GM12878 (cell line): ENCODE results near the gene HEYL. TPM values are rescaled to one million over a fixed set of nuclear protein-coding genes. Genes with fewer than 3 reads are reported as not detected.

ENCODE experiments used
- ATAC-seq: fragments of 200-7000 bp; cut with Tn5 transposase; 3 replicates; pipeline ENCODE4 v1.9.1; 2020; ENCODE audit warnings: mild to moderate bottlenecking, moderate library complexity
- BruUV-seq: library from RNA; stranded (reverse); fragments of 400-500 nt; replicated peaks from 2 replicates; lab custom pipeline; 2021; lab: Mats Ljungman, UMichigan
- CTCF ChIA-PET: fragments of 300-600 bp; sonication (Branson Sonifier 250); formaldehyde crosslinking; extraction: SDS; loops from one replicate; lab custom pipeline; 2021; ENCODE audit warnings: inconsistent platforms; lab: Yijun Ruan, JAX
- POLR2A ChIA-PET: fragments of 350-600 bp; formaldehyde crosslinking; extraction: SDS; loops from one replicate; lab custom pipeline; 2021; ENCODE audit warnings: inconsistent platforms; lab: Charles Lee
- RAD21 ChIA-PET: fragments of 300-600 bp; sonication (Branson Sonifier 250); formaldehyde crosslinking; loops from one replicate; lab custom pipeline; 2023; ENCODE audit warnings: antibody characterized with exemption; ENCODE audit not compliant: unreplicated experiment; lab: Charles Lee
- SMC1A ChIA-PET: fragments of 300-600 bp; sonication (Branson Sonifier 250); formaldehyde crosslinking; loops from one replicate; lab custom pipeline; 2023; ENCODE audit not compliant: unreplicated experiment, uncharacterized antibody; lab: Charles Lee
- DNase-seq: peaks from one replicate; pipeline ENCODE4 v3.0.0-alpha.2; 2011; ENCODE audit warnings: low read depth, low spot score
- FAIRE-seq: peaks from 3 replicates; lab custom pipeline; 2011; peaks lifted over from hg19 to GRCh38; lab: Jason Lieb, UNC
- H2AFZ ChIP-seq: 2 replicates; pipeline ENCODE4 v1.6.0; 2011; ENCODE audit warnings: low read depth, low read length, control low read depth; ENCODE audit not compliant: control insufficient read depth
- H3K27ac ChIP-seq: 2 replicates; pipeline ENCODE4 v1.5.1; 2011; ENCODE audit warnings: control low read depth; ENCODE audit not compliant: control insufficient read depth, insufficient read depth
- H3K27me3 ChIP-seq, 2 experiments: replicated peaks in 1 of 2; 2 replicates each; pipeline versions ENCODE4 v1.6.0 to v1.6.1; 2011; ENCODE audit warnings: low read length in 1 of 2; ENCODE audit not compliant: control insufficient read depth in 2 of 2, insufficient read depth in 2 of 2
- H3K36me3 ChIP-seq, 2 experiments: 2 replicates each; pipeline ENCODE4 v1.5.1; 2011; ENCODE audit warnings: low read length in 1 of 2; ENCODE audit not compliant: control insufficient read depth in 2 of 2, insufficient read depth in 2 of 2
- H3K4me1 ChIP-seq: 2 replicates; pipeline ENCODE4 v1.6.1; 2011; ENCODE audit warnings: mild to moderate bottlenecking, low read length, moderate library complexity, mixed read lengths; ENCODE audit not compliant: control insufficient read depth, insufficient read depth
- H3K4me2 ChIP-seq: 2 replicates; pipeline ENCODE4 v1.6.0; 2011; ENCODE audit warnings: control low read depth; ENCODE audit not compliant: control insufficient read depth, insufficient read depth
- H3K4me3 ChIP-seq: fragments of 200-600 bp; sonication (generic); 2 replicates; pipeline ENCODE4 v1.5.1; 2016
- H3K79me2 ChIP-seq: 2 replicates; pipeline ENCODE4 v1.6.0; 2011; ENCODE audit warnings: low read length; ENCODE audit not compliant: control insufficient read depth, insufficient read depth
- H3K9ac ChIP-seq: 2 replicates; pipeline ENCODE4 v1.8.0; 2011; ENCODE audit warnings: low read length, control low read depth, mixed read lengths; ENCODE audit not compliant: control insufficient read depth, insufficient read depth
- H3K9me3 ChIP-seq: replicated peaks from 3 replicates; pipeline ENCODE4 v1.5.1; 2011; ENCODE audit warnings: mild to moderate bottlenecking, low read length; ENCODE audit not compliant: control insufficient read depth, insufficient read depth
- H4K20me1 ChIP-seq: 2 replicates; pipeline ENCODE4 v1.6.0; 2011; ENCODE audit not compliant: control insufficient read depth, insufficient read depth
- WGBS: methylation state at CpG from one replicate; pipeline ENCODE4 v1.1.6; 2016; ENCODE audit warnings: low lambda C conversion rate; ENCODE audit not compliant: insufficient replicate concordance, insufficient coverage; ENCODE audit errors: missing lambda C conversion rate; 5-methylcytosine and 5-hydroxymethylcytosine counted together
- in situ Hi-C: fragments of 300-500 bp; cut with MboI; formaldehyde crosslinking; loops from 9 replicates; pipeline ENCODE4 v1.14.3; 2018; ENCODE audit warnings: mixed read lengths
- intact Hi-C: fragments of 100-400 bp; cut with micrococcal nuclease; formaldehyde crosslinking; loops from one replicate; pipeline ENCODE4 v1.14.2; 2022; ENCODE audit not compliant: unreplicated experiment
- polyA plus RNA-seq, 11 experiments: library from polyadenylated mRNA; depleted of rRNA in 4 of 11; unstranded in 6 of 11; stranded (reverse) in 5 of 11; fragments of >200 nt; fragmentation: Nextera tagmentation in 4 of 11; fragmentation: Illumina TruSeq in 1 of 11; extraction: Ambion mirVana in 4 of 11; extraction: Trizol in 1 of 11; gene quantifications; 1 replicate in 1 of 11; 2 replicates in 10 of 11; pipeline versions ENCODE4 v1.2.1 to v1.2.3, GENCODE V29; 2011 to 2016; ENCODE audit warnings: inconsistent platforms in 2 of 11, missing spikeins in 2 of 11, low read depth in 1 of 11
- total RNA-seq, 4 experiments: library from RNA; depleted of rRNA in 3 of 4; stranded (reverse); fragments of >200 nt in 3 of 4; fragmentation: Illumina TruSeq in 1 of 4; extraction: Trizol in 1 of 4; gene quantifications; 2 replicates each; pipeline versions ENCODE4 v1.2.1 to v1.2.3, GENCODE V29; 2013 to 2021
- TF ChIP-seq, protein P1 (sequence below): IDR thresholded peaks from 2 replicates; pipeline ENCODE4 v1.6.1; 2011; ENCODE audit warnings: mild to moderate bottlenecking, low read depth, low read length, moderate library complexity; ENCODE audit not compliant: insufficient replicate concordance
- TF ChIP-seq, protein P2 (sequence below): fragments of 450-650 bp; conservative IDR thresholded peaks from 2 replicates; pipeline ENCODE4 v1.6.1; 2017; ENCODE audit warnings: mild to moderate bottlenecking, moderate library complexity
- TF ChIP-seq, protein P3 (sequence below): IDR thresholded peaks from 2 replicates; pipeline ENCODE4 v1.6.1; 2011; ENCODE audit warnings: borderline replicate concordance, low read depth, mild to moderate bottlenecking, moderate library complexity, low read length; ENCODE audit not compliant: insufficient read depth, poor library complexity, severe bottlenecking

HEYL gene
- total and polyA plus RNA-seq, 10 of the 15 experiments (the other 5 are each of a cell fraction or from before 2014, with no cell fraction given) = under 0.01 to 0.04 TPM; not detected in 8

DNA sequence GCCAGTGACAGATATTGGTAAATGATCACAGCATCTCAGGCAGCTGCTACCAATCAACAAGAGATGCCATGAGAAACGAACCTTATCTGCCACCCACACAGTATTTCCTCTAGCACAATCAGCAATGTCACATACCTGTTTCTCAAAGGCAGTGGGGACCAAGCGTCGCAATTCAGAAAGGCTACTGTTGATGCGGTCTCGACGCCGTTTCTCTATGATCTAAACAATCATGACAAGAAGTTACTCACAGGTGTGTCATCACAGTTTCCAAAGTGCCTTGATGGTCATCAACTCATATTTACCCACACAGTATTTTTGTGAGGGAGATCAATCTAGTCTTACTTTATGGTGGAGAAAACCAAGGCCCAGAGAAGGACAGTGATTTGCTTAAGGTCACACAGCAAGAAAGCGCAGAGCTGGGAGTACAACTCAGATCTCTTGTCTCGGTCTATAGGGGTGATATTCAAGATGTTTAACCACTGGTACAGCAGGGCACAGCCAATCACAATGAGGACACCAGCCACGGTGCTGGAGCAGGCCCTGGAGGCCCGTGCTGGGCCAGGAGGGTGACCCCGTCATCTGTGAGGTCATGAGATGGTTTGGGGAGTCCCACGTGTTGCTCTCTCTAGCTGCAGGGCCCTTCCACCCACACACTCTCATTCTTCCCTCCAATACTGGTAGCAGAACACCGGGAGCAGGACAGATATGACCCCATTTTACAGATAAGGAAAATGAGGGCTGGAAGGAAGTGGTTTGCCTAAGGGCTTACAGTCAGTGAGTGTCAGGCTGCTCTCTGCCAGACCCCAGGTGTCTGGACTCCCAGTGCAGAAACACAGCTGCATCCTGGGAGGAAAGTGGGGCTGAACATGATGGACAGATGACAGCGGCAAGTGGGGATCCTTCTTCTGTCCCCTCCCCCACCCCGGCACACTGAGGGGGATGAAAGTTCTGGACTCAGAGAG is 7.8 kb downstream of the HEYL start:
- H3K4me2 ChIP-seq = no peak overlapping the region
- peaks cover 0 to 3% of the 10 kb centered on the region in 2 experiments; a peak in 1 of 4 replicates for H3K27me3 ChIP-seq
- ChIA-PET CTCF (interaction anchor here (3.3 kb wide), 1 partner anchor 26 kb away, joined by 14 read pairs; no protein-coding TSS in a partner anchor), POLR2A (no interaction called here), SMC1A (no interaction called here), RAD21 (no interaction called here)
- H3K9me3 ChIP-seq = no peaks in the 10 kb centered on the region
- H3K27ac ChIP-seq = no peak overlapping the region
- intact Hi-C loops = no loop called here
- TF ChIP-seq, protein P1, sequence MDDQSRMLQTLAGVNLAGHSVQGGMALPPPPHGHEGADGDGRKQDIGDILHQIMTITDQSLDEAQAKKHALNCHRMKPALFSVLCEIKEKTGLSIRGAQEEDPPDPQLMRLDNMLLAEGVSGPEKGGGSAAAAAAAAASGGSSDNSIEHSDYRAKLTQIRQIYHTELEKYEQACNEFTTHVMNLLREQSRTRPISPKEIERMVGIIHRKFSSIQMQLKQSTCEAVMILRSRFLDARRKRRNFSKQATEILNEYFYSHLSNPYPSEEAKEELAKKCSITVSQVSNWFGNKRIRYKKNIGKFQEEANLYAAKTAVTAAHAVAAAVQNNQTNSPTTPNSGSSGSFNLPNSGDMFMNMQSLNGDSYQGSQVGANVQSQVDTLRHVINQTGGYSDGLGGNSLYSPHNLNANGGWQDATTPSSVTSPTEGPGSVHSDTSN = peak; percentile 29
- TF ChIP-seq, protein P2, sequence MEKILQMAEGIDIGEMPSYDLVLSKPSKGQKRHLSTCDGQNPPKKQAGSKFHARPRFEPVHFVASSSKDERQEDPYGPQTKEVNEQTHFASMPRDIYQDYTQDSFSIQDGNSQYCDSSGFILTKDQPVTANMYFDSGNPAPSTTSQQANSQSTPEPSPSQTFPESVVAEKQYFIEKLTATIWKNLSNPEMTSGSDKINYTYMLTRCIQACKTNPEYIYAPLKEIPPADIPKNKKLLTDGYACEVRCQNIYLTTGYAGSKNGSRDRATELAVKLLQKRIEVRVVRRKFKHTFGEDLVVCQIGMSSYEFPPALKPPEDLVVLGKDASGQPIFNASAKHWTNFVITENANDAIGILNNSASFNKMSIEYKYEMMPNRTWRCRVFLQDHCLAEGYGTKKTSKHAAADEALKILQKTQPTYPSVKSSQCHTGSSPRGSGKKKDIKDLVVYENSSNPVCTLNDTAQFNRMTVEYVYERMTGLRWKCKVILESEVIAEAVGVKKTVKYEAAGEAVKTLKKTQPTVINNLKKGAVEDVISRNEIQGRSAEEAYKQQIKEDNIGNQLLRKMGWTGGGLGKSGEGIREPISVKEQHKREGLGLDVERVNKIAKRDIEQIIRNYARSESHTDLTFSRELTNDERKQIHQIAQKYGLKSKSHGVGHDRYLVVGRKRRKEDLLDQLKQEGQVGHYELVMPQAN = no peak
- TF ChIP-seq, protein P3, sequence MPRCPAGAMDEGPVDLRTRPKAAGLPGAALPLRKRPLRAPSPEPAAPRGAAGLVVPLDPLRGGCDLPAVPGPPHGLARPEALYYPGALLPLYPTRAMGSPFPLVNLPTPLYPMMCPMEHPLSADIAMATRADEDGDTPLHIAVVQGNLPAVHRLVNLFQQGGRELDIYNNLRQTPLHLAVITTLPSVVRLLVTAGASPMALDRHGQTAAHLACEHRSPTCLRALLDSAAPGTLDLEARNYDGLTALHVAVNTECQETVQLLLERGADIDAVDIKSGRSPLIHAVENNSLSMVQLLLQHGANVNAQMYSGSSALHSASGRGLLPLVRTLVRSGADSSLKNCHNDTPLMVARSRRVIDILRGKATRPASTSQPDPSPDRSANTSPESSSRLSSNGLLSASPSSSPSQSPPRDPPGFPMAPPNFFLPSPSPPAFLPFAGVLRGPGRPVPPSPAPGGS = peak; percentile 72
- no peak overlapping the region for H3K4me3 ChIP-seq
- H4K20me1 ChIP-seq = no peaks in the 10 kb centered on the region
- DNase-seq (no peak), ATAC-seq (no peak), FAIRE-seq (no peak)
- no TSS peak for BruUV-seq
- no peak overlapping the region for H3K9ac ChIP-seq
- in situ Hi-C loops = no loop called here
- no peaks in the 10 kb centered on the region for H3K79me2 ChIP-seq
- no peak overlapping the region for H2AFZ ChIP-seq
- WGBS = 53% methylated on average over 16 of the region's 16 CpGs
- no peaks in the 10 kb centered on the region for H3K36me3 ChIP-seq
- H3K4me1 ChIP-seq = peaks cover 3% of the 10 kb centered on the region; the same call in 1 of the 2 replicates
